Measurements from ENCODE around the gene ZBTB7C.

DNA sequence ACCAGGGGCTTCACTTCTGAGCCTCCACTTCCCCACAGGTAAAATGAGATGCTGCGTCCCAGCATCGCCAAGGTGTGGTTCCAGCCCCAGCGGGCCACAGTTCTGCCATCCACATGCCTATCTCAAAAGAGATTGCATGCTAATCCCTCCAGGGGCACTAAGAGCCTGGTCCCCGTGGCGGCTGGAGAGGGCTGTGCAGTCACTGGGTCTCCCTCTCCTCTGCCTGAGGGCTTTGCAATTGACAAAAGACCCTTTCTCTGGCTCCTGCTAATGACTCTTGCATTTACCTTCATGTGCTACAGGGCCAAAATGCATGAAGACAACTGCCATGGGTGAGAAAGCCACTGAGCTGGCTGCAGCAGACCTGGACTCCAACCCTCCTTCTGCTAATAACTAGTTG is 18.5 kb downstream of the ZBTB7C start:
- TF ChIP-seq POLR2A (IDR thresholded peaks at IDR 0.05) (no peak), CTCF (IDR thresholded peaks at IDR 0.05) (no peak)
